Esophagus squamous epithelium (tissue), 5 donors: ENCODE measurements around the gene L3MBTL3. TPM values are rescaled to one million over a fixed set of nuclear protein-coding genes. Genes with fewer than 3 reads are reported as not detected.

Experiments used
- DNase-seq: peaks from one replicate; lab custom pipeline; 2025; lab: John Stamatoyannopoulos, UW
- H3K27ac ChIP-seq, 4 donors: fragments of 200-600 bp; sonication (generic); one replicate each; pipeline ENCODE4 v1.5.1; 2016 to 2019; ENCODE audit warnings: mild to moderate bottlenecking in 1 of 4
- H3K27me3 ChIP-seq, 4 donors: fragments of 200-600 bp; sonication (generic); 1 replicate in 3 of 4; 2 replicates in 1 of 4; pipeline versions ENCODE4 v1.5.1 to v1.6.0; 2017 to 2021; ENCODE audit warnings: antibody characterized with exemption in 1 of 4
- H3K36me3 ChIP-seq, 3 donors: fragments of 200-600 bp; sonication (generic); one replicate each; pipeline ENCODE4 v1.5.1; 2016 to 2019
- H3K4me1 ChIP-seq, 3 donors: fragments of 200-600 bp; sonication (generic); one replicate each; pipeline ENCODE4 v1.5.1; 2017 to 2019
- H3K4me3 ChIP-seq, 4 donors: fragments of 200-600 bp; sonication (generic); 1 replicate in 3 of 4; 2 replicates in 1 of 4; pipeline ENCODE4 v1.5.1; 2016 to 2019; ENCODE audit warnings: mild to moderate bottlenecking in 2 of 4, moderate library complexity in 1 of 4
- H3K9me3 ChIP-seq, 3 donors: fragments of 200-600 bp; sonication (generic); one replicate each; pipeline ENCODE4 v1.5.1; 2016 to 2019
- CTCF ChIP-seq, 6 experiments: fragments of 450-650 bp in 4 of 6; fragments of 200-600 bp in 2 of 6; sonication (generic) in 2 of 6; IDR thresholded peaks; one replicate each; pipeline ENCODE4 v1.5.1; 2016 to 2019; ENCODE audit warnings: antibody characterized with exemption in 6 of 6, mild to moderate bottlenecking in 4 of 6, moderate library complexity in 4 of 6
- POLR2A ChIP-seq, 4 donors: fragments of 450-650 bp; IDR thresholded peaks; one replicate each; pipeline ENCODE4 v1.6.1; 2017; ENCODE audit warnings: antibody characterized with exemption in 4 of 4, mild to moderate bottlenecking in 4 of 4, moderate library complexity in 3 of 4
- WGBS, 2 donors: methylation state at CpG; one replicate each; pipeline ENCODE4 v1.1.5; 2018; 5-methylcytosine and 5-hydroxymethylcytosine counted together
- intact Hi-C: fragments of 100-400 bp; cut with DNase I; formaldehyde crosslinking; loops from one replicate; pipeline ENCODE4 v1.15.0; 2022
- total RNA-seq, 4 donors: library from RNA; depleted of rRNA; stranded (reverse); fragments of >200 nt; gene quantifications; one replicate each; pipeline ENCODE4 v1.1.0, GENCODE V29; 2016
- donor health status: DM: yes; HTN: yes; CAD: no.

The L3MBTL3 gene
- total RNA-seq, 4 donors from 2014 or later, result 1.2 to 5.3 (median 3.3) TPM

GRCh38 chr6:130093546-130093945 lies 75.2 kb downstream of the L3MBTL3 start:
- no peak overlapping the region for H3K4me3 ChIP-seq
- intact Hi-C loops, result no loop called here
- H3K36me3 ChIP-seq, result peaks cover 0 to 16% (median 0%) of the 10 kb centered on the region in 3 donors
- H3K9me3 ChIP-seq, result no peaks in the 10 kb centered on the region
- no peaks in the 10 kb centered on the region for H3K27me3 ChIP-seq
- 68 to 95% methylated on average over 1 of the region's 1 CpG for WGBS, 2 donors
- no peak for DNase-seq
- H3K27ac ChIP-seq, result no peak overlapping the region
- TF ChIP-seq POLR2A (IDR thresholded peaks at IDR 0.05), result no peak
- no peak for TF ChIP-seq CTCF (IDR thresholded peaks at IDR 0.05)
- no peaks in the 10 kb centered on the region for H3K4me1 ChIP-seq

- peaks cover 0 to 16% (median 0%) of the 10 kb centered on the region in 3 donors for H3K36me3 ChIP-seq
- WGBS, 2 donors, result 83 to 89% methylated on average over 4 of the region's 4 CpGs
- TF ChIP-seq POLR2A (IDR thresholded peaks at IDR 0.05) (no peak), CTCF (IDR thresholded peaks at IDR 0.05) (no peak)
- no peaks in the 10 kb centered on the region for H3K27me3 ChIP-seq
- no peak overlapping the region for H3K27ac ChIP-seq
- no peaks in the 10 kb centered on the region for H3K9me3 ChIP-seq
- no peak overlapping the region for H3K4me3 ChIP-seq
- DNase-seq, result no peak
- intact Hi-C loops, result no loop called here
- no peaks in the 10 kb centered on the region for H3K4me1 ChIP-seq
Measured at GRCh38 chr6:130098317-130098716, 79.9 kb downstream of the L3MBTL3 start.

- Histone ChIP-seq H3K4me3 (no peak overlapping the region), H3K9me3 (no peaks in the 10 kb centered on the region), H3K27me3 (no peaks in the 10 kb centered on the region), H3K36me3 (peaks cover 0 to 12% (median 0%) of the 10 kb centered on the region in 3 donors), H3K4me1 (no peaks in the 10 kb centered on the region), H3K27ac (no peak overlapping the region)
- WGBS, 2 donors, result 85 to 87% methylated on average over 3 of the region's 3 CpGs
- intact Hi-C loops, result no loop called here
- DNase-seq, result no peak
- TF ChIP-seq CTCF (IDR thresholded peaks at IDR 0.05), result no peak
- TF ChIP-seq POLR2A (IDR thresholded peaks at IDR 0.05), result no peak
Measured at GRCh38 chr6:130099119-130099518, 80.7 kb downstream of the L3MBTL3 start.

- H3K36me3 ChIP-seq, result no peaks in the 10 kb centered on the region
- 90 to 96% methylated on average over 4 of the region's 4 CpGs for WGBS, 2 donors
- TF ChIP-seq CTCF (IDR thresholded peaks at IDR 0.05) (no peak), POLR2A (IDR thresholded peaks at IDR 0.05) (no peak)
- no peaks in the 10 kb centered on the region for H3K9me3 ChIP-seq
- no peak overlapping the region for H3K27ac ChIP-seq
- intact Hi-C loops, result no loop called here
- no peak for DNase-seq
- no peaks in the 10 kb centered on the region for H3K27me3 ChIP-seq
- H3K4me1 ChIP-seq, result no peaks in the 10 kb centered on the region
- no peak overlapping the region for H3K4me3 ChIP-seq
Measured at GRCh38 chr6:130105996-130106704, 87.8 kb downstream of the L3MBTL3 start.

GRCh38 chr6:130107710-130108109 lies 89.3 kb downstream of the L3MBTL3 start:
- intact Hi-C loops, result no loop called here
- 87% methylated on average over 1 of the region's 1 CpG for WGBS, 2 donors

More at GRCh38 chr6:130107710-130108109, 89.3 kb downstream of the L3MBTL3 start:
- no peak for TF ChIP-seq CTCF (IDR thresholded peaks at IDR 0.05)
- no peak for TF ChIP-seq POLR2A (IDR thresholded peaks at IDR 0.05)
- Histone ChIP-seq H3K27ac (no peak overlapping the region), H3K36me3 (no peaks in the 10 kb centered on the region), H3K9me3 (no peaks in the 10 kb centered on the region), H3K4me3 (no peak overlapping the region), H3K27me3 (no peaks in the 10 kb centered on the region), H3K4me1 (no peaks in the 10 kb centered on the region)
- no peak for DNase-seq
